ENCODE measurements around the gene PPT2. TPM values are rescaled to one million over a fixed set of nuclear protein-coding genes. Genes with fewer than 3 reads are reported as not detected.
A peak's percentile ranks its signal among the peaks of the same experiment; 100 is the strongest.

Gene PPT2
- total and polyA plus RNA-seq, 2 of the 13 experiments (the other 11 are each of a cell fraction or from before 2014, with no cell fraction given) = 39.2 to 61.8 TPM

- no peak for TF ChIP-seq PBX3 (CRISPR knock-in tag; IDR thresholded peaks at IDR 0.05; ENCODE audit: borderline replicate concordance)
- TF ChIP-seq CBX5 (CRISPR knock-in tag; IDR thresholded peaks at IDR 0.05; ENCODE audit: borderline replicate concordance) = 0 out of 2 replicates have a peak, but pooled peaks have one; percentile 64
- TF ChIP-seq ZNF646 (CRISPR knock-in tag; IDR thresholded peaks at IDR 0.05) = 0 out of 2 replicates have a peak, but pooled peaks have one; percentile 6
- no peak for TF ChIP-seq NONO (IDR thresholded peaks at IDR 0.05)
- peak; percentile 83 for TF ChIP-seq NONO (CRISPR knock-in tag; conservative IDR thresholded peaks at IDR 0.05)
- 0 out of 2 replicates have a peak, but pooled peaks have one; percentile 55 for TF ChIP-seq ZNF414 (CRISPR knock-in tag; IDR thresholded peaks at IDR 0.05)
- TF ChIP-seq TSC22D2 (CRISPR knock-in tag; IDR thresholded peaks at IDR 0.05; ENCODE audit: borderline replicate concordance) = peak; percentile 27; the same call in 1 of the 2 replicates
- TF ChIP-seq UBTF (CRISPR knock-in tag; IDR thresholded peaks at IDR 0.05) = peak; percentile 80
- TF ChIP-seq LCORL (IDR thresholded peaks at IDR 0.05) = no peak
- TF ChIP-seq LCORL (CRISPR knock-in tag; IDR thresholded peaks at IDR 0.05) = 0 out of 2 replicates have a peak, but pooled peaks have one; percentile 44
- TF ChIP-seq KDM4B (CRISPR knock-in tag; IDR thresholded peaks at IDR 0.05) = peak; percentile 42; the same call in 1 of the 2 replicates
- TF ChIP-seq ZNF260 (CRISPR knock-in tag; IDR thresholded peaks at IDR 0.05; ENCODE audit: borderline replicate concordance, low read depth) = no peak
- TF ChIP-seq IKZF4 (CRISPR knock-in tag; IDR thresholded peaks at IDR 0.05; ENCODE audit: borderline replicate concordance, low read depth, not compliant biosample characterization) = peak; percentile 71
- TF ChIP-seq ZNF12 (CRISPR knock-in tag; IDR thresholded peaks at IDR 0.05) = no peak; the same call in 1 of the 2 replicates
- peak; percentile 27; the same call in 1 of the 2 replicates for TF ChIP-seq ZNF550 (CRISPR knock-in tag; IDR thresholded peaks at IDR 0.05; ENCODE audit: borderline replicate concordance)
- TF ChIP-seq MIXL1 (CRISPR knock-in tag; IDR thresholded peaks at IDR 0.05) = peak; percentile 77; the same call in 1 of the 2 replicates
Measured at GRCh38 chr6:32154514-32155161, 697 bp downstream of the PPT2 start (continued).
